Measurements from ENCODE around the gene MAML3. TPM values are rescaled to one million over a fixed set of nuclear protein-coding genes. Genes with fewer than 3 reads are reported as not detected.

Gene MAML3
- polyA plus RNA-seq, 1 donor (not counting 4 experiments of a cell fraction or from before 2014, with no cell fraction given): 0.68 TPM

DNA sequence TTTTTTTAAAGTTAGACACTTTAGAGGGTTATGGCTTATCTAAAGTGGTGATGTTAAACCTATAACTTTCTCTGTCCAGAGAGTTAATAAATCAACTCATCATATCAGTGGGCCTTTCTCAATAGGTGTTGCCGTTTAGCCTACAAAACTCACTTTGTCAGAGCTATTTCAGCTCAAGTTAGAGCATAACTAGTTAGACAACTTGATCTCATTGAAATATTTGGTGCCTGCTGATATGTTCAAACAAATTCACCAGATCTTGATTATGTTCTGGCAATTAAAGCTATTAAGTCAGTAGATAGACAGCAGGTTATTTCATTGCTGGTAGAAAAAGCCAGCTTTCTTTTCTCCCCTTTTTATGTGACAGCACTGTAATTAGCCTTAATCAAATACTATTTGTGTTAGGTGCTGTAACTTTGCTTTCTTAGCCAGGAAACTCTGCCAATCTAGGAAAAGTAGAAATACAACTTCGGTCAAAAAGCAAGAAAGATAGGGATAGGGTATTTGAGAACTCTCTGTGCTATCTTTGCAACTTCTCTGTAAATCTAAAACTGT lies 191.8 kb downstream of the MAML3 start:
- Histone ChIP-seq H3K9me1 (ENCODE audit: control insufficient read depth, extremely low read depth, insufficient read depth, low read length) (no peaks in the 10 kb centered on the region), H3K9ac (ENCODE audit: control insufficient read depth, extremely low read depth, insufficient read depth, low read length) (no peak overlapping the region), H3K4me2 (ENCODE audit: control insufficient read depth, extremely low read depth, insufficient read depth, low read depth, low read length) (no peak overlapping the region), H3K27me3 (ENCODE audit: control insufficient read depth, extremely low read depth, insufficient read depth, low read length) (peaks cover 14% of the 10 kb centered on the region), H2AFZ (ENCODE audit: control insufficient read depth, low read length) (no peak overlapping the region), H3K27ac (ENCODE audit: control insufficient read depth, insufficient read depth, low read length) (no peak overlapping the region), H3K36me3 (ENCODE audit: control insufficient read depth in 2 of 2, extremely low read depth in 1 of 2, insufficient read depth in 2 of 2, low read length in 2 of 2) (no peaks in the 10 kb centered on the region), H3K4me3 (ENCODE audit: control insufficient read depth in 2 of 3, extremely low read depth in 1 of 3, insufficient read depth in 2 of 3, low read depth in 1 of 3, low read length in 3 of 3) (no peak overlapping the region), H3K79me2 (ENCODE audit: control insufficient read depth, insufficient read depth, low read length) (no peaks in the 10 kb centered on the region), H3K4me1 (ENCODE audit: control insufficient read depth, extremely low read depth, insufficient read depth, low read length) (no peaks in the 10 kb centered on the region), H4K20me1 (ENCODE audit: control insufficient read depth, extremely low read depth, insufficient read depth, low read length) (no peaks in the 10 kb centered on the region), H3K9me3 (ENCODE audit: control insufficient read depth, low read depth, low read length) (no peaks in the 10 kb centered on the region)
- FAIRE-seq (no peak), DNase-seq (ENCODE audit: low read depth, low spot score) (no peak)
- dilution Hi-C loops (cut with MboI; ENCODE audit: extremely low pct_ligation_motif_present, low sequenced_read_pairs): no loop called here
- TF ChIP-seq, protein P1, sequence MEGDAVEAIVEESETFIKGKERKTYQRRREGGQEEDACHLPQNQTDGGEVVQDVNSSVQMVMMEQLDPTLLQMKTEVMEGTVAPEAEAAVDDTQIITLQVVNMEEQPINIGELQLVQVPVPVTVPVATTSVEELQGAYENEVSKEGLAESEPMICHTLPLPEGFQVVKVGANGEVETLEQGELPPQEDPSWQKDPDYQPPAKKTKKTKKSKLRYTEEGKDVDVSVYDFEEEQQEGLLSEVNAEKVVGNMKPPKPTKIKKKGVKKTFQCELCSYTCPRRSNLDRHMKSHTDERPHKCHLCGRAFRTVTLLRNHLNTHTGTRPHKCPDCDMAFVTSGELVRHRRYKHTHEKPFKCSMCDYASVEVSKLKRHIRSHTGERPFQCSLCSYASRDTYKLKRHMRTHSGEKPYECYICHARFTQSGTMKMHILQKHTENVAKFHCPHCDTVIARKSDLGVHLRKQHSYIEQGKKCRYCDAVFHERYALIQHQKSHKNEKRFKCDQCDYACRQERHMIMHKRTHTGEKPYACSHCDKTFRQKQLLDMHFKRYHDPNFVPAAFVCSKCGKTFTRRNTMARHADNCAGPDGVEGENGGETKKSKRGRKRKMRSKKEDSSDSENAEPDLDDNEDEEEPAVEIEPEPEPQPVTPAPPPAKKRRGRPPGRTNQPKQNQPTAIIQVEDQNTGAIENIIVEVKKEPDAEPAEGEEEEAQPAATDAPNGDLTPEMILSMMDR (optimal IDR thresholded peaks at IDR 0.05 in 1 of 3, IDR thresholded peaks at IDR 0.05 in 1 of 3, conservative IDR thresholded peaks at IDR 0.05 in 1 of 3; ENCODE audit: extremely low read depth in 1 of 3, insufficient read depth in 2 of 3, low read length in 3 of 3): no peak
- TF ChIP-seq EZH2 (IDR thresholded peaks at IDR 0.05; ENCODE audit: low read length): no peak

DNA sequence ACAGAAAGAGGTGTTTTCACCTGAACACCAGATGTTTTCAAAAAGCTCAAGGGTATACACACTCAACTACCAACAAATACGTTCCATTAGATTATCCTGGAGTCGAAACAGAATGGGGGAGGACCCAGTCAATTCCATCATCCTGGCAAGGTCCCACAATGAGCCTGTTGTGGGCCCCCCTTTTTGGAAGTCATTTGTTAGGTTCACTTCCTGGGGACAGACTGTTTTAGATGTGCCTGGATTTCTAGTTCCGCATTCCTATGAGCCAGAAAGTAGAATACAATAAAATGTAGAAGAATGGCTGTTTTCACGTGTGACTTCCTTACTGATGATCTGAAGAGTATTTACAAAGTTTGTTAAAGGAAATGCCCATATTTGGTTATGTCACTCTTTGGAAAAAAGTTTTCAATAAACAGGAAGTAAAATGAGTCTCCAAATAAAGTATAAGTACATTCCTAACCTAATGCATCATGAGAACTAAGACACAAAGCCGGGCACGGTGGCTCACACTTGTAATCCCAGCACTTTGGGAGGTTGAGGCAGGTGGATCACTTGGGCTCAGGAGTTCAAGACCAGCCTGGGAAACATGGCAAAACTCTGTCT lies 192.5 kb downstream of the MAML3 start:
- Histone ChIP-seq H3K9me3 (ENCODE audit: control insufficient read depth, low read depth, low read length) (no peaks in the 10 kb centered on the region), H3K9ac (ENCODE audit: control insufficient read depth, extremely low read depth, insufficient read depth, low read length) (no peak overlapping the region), H4K20me1 (ENCODE audit: control insufficient read depth, extremely low read depth, insufficient read depth, low read length) (no peaks in the 10 kb centered on the region), H3K79me2 (ENCODE audit: control insufficient read depth, insufficient read depth, low read length) (no peaks in the 10 kb centered on the region), H3K4me2 (ENCODE audit: control insufficient read depth, extremely low read depth, insufficient read depth, low read depth, low read length) (no peak overlapping the region), H3K9me1 (ENCODE audit: control insufficient read depth, extremely low read depth, insufficient read depth, low read length) (no peaks in the 10 kb centered on the region), H3K4me3 (ENCODE audit: control insufficient read depth in 2 of 3, extremely low read depth in 1 of 3, insufficient read depth in 2 of 3, low read depth in 1 of 3, low read length in 3 of 3) (no peak overlapping the region), H3K27ac (ENCODE audit: control insufficient read depth, insufficient read depth, low read length) (no peak overlapping the region), H3K27me3 (ENCODE audit: control insufficient read depth, extremely low read depth, insufficient read depth, low read length) (peaks cover 14% of the 10 kb centered on the region), H3K4me1 (ENCODE audit: control insufficient read depth, extremely low read depth, insufficient read depth, low read length) (no peaks in the 10 kb centered on the region), H2AFZ (ENCODE audit: control insufficient read depth, low read length) (no peak overlapping the region), H3K36me3 (ENCODE audit: control insufficient read depth in 2 of 2, extremely low read depth in 1 of 2, insufficient read depth in 2 of 2, low read length in 2 of 2) (no peaks in the 10 kb centered on the region)
- dilution Hi-C loops (cut with MboI; ENCODE audit: extremely low pct_ligation_motif_present, low sequenced_read_pairs): no loop called here
- no peak for DNase-seq (ENCODE audit: low read depth, low spot score)
- TF ChIP-seq, protein P1 (optimal IDR thresholded peaks at IDR 0.05 in 1 of 3, IDR thresholded peaks at IDR 0.05 in 1 of 3, conservative IDR thresholded peaks at IDR 0.05 in 1 of 3; ENCODE audit: extremely low read depth in 1 of 3, insufficient read depth in 2 of 3, low read length in 3 of 3): no peak
- TF ChIP-seq EZH2 (IDR thresholded peaks at IDR 0.05; ENCODE audit: low read length): no peak
- no peak for FAIRE-seq
